NCI-H128 (cell line): ENCODE data around the gene HOXB3.
"Not testable (repeated sequence)": the region's sequence is repeated elsewhere in the genome, so short reads cannot be mapped to it uniquely, and the experiment has no call there.

Experiments
- DNase-seq: peaks from one replicate; lab custom pipeline; 2025; ENCODE audit not compliant: unreplicated experiment; lab: John Stamatoyannopoulos, UW

HOXB3 gene

GRCh38 chr17:48530208-48530886 is 59.7 kb downstream of the HOXB3 start:
- no peak for DNase-seq

DNA sequence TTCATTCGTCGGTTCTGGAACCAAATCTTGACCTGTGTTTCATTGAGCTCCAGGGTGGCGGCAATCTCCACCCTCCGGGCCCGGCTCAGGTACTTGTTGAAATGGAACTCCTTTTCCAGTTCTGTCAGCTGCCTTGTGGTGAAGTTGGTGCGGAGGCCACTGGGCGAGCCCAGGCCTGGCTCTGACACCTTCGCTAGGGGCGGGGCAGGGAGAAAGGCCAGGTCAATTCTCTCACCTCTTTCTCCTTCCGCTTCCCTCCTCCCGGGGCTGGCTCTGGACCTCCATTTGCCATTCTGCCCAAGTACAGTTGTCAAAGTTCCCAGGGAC is 60.4 kb downstream of the HOXB3 start:
- DNase-seq = no peak

- no peak for DNase-seq
These were observed 60.9 kb downstream of the HOXB3 start for GRCh38 chr17:48528936-48529682.

- no peak for DNase-seq
These were observed 61.7 kb downstream of the HOXB3 start for GRCh38 chr17:48528153-48528935.

DNA sequence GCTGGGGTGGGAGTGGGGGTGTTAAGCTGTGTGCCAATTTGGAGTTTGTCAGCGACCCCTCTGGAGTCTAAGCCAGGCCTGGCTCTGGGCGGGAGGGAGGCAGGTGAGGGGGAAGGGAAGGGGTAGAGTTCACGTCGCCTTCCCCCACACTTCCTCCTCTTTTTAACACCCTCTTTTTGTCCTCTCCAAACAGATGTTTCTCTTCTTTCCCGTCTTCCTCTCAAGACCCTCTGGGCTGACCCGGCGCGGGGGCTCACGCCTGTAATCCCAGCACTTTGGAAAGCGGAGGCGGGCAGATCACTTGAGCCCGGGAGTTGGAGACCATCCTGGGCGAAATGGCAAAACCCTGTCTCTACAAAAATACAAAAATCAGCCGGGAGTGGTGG is 62.5 kb downstream of the HOXB3 start:
- DNase-seq = no peak

GRCh38 chr17:48526608-48527546 is 63.2 kb downstream of the HOXB3 start:
- no peak for DNase-seq

DNA sequence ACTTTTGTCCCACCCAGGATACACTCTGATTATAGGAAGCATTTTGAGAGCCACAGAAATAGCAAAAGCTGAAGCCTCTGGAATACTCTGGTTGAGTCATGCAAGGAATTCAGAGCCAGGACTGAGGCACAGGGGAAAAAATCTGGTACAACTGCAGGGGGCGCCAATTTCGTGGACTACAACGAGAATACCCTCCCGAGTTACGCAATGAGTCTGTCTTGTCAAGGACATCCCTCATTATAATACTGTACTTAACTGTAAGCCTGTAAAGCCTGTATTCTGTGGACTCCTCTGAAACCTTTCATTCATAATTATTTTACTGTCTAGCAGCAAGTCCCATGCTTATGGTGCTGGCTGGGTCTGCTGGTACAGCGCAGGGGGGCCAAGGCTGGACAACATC is 67.0 kb downstream of the HOXB3 start:
- DNase-seq = no peak

- no peak for DNase-seq
These were observed 67.9 kb downstream of the HOXB3 start for GRCh38 chr17:48522031-48522653.

DNA sequence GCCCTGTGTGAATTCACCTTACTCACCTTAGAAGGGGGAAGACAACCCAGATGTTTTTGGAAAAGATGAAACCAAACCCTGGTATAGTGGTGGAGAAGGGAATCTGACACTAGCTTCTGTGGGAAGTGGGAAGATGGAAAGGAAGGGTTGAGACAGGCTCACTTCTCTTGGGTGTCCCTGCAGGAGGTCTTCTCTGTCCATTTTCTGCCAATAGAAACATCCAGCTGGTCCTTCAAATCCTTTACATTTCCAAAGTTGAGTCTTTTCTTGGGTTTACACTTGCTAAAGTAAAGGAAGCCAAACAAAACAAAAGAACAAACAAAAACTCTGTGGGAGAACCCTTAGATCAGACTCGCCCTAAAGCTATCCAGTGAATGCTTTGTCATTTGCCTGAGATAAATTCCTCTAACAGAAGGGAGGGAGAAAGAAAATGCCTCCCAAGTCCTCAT is 69.4 kb downstream of the HOXB3 start:
- DNase-seq = no peak

DNA sequence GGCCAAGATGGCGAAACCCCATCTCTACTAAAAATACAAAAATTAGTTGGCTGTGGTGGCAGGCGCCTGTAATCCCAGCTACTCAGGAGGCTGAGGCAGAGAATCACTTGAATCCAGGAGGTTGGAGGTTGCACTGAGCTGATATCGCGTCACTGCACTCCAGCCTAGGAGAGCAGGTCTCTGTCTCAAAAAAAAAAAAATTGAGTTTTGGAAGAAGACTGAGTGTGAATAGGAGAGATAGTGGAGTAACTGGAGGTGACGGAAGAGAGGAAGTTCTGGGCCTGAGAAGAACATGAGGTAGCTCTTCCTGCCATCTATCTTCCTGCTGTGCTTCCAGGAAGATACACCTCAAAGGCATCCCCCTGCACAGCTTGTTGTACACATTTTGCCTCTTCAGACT is 70.6 kb downstream of the HOXB3 start:
- DNase-seq = no peak

- DNase-seq = no peak
These were observed 72.6 kb downstream of the HOXB3 start for GRCh38 chr17:48517478-48517877.

DNA sequence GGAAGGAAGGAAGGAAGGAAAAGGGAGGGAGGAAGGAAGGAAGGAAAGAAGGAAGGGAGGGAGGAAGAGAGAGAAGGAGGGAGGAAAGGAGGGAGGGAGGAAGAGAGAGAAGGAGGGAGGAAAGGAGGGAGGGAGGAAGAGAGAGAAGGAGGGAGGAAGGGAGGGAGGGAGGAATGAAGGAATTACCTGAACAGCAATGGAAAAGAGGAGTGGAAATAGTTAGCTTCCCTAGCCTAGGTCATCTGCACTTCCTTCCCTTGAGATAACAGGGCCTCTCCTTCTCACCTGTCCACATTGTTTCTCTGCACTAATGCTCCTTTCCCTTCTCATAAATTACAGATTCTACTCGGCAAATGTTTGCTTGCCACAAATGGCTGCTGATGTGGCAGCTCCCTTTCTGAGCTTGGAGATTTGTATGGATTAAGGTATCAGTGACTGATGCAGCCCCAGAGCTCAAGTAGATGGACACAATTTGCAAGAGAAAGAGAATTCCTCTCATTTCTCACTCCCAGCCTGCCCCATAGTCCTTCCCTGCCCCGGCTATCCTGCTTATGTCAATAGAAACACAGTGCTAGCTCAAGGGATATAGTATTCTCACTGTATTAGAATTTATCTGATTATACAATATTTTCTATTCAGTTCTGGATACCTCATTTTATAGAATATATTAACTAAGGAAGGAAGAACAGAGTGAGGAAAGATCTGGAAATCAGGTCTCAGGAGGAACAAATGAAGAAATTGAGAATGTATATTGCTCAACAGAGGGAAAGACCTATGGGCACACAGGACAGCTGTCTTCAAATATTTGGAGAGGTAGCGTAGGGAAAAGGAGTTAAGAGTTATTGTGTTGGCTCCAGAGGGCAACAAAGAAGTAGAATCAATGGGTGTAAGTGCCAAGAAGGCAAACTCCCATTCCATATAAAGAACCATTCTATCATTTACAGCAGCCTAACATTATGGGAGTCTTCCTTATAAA is 73.8 kb downstream of the HOXB3 start:
- DNase-seq = no peak

- DNase-seq = no peak
These were observed 75.6 kb downstream of the HOXB3 start for GRCh38 chr17:48514477-48514876.

GRCh38 chr17:48513666-48514455 is 76.2 kb downstream of the HOXB3 start:
- no peak for DNase-seq

DNA sequence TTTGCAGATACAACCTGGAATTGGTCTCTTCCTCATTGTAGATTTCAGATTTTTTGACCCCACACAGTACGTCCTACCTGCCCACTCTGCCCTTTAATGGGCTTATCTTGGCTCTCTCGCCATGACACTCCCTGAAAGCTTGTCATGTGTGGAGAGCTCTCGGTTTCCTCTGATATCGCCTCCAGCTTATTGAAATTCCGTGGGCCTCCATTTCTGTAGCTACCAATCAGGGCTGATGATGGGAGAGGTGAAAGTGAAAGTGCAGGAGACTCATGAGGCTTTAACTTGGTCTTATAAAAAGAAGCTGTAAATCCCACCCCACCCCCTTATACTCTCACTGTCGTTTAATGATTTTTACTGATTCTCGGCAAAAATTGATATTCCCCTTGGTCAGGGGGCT is 76.9 kb downstream of the HOXB3 start:
- no peak for DNase-seq

DNA sequence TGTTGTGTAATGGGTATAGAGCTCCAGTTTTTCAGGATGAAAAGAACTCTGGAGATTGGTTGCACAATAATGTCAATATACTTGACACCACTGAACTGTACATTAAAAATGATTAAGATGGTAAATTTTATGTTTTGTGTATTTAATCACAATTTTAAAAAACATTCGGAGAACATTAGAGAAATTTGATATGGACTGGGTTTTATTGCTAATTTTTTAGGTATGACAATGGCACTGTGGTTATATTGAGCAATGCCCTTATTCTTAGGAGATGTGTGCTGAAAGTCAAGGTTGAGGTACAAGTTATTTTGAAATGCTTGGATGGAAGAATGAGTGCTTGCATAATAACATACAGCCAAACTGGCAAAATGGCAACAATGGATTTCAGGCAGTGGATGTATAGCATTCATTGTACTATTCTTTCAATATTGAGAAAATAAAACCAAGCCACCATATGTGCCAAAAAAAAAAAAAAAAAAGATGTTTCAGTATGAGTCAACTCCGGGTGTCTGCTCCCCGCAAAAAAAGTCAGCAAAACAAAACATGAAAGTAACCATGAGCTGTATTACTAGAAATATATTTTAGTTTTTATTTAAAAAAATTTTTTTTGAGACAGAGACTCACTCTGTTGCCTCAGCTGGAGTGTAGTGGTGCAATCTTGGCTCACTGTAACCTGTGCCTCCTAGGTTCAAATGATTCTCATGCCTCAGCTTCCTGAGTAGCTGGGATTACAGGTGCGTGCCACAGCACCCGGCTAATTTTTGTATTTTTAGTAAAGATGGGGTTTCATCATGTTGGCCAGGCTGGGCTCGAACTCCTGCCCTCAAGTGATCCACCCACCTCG is 79.1 kb downstream of the HOXB3 start:
- DNase-seq = no peak

- DNase-seq = no peak
These were observed 79.7 kb downstream of the HOXB3 start for GRCh38 chr17:48510381-48510760.

DNA sequence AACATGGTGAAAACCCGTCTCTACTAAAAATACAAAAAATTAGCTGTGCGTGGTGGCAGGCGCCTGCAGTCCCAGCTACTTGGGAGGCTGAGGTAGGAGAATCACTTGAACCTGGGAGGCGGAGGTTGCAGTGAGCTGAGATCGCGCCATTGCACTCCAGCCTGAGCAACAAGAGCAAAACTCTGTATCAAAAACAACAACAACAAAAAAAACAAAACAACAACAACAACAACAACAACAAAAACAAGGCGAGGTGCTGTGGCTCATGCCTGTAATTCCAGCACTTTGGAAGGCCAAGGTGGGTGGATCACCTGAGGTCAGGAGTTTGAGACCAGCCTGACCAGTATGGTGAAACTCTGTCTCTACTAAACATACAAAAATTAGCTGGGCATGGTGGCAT is 80.3 kb downstream of the HOXB3 start:
- not testable (repeated sequence) for DNase-seq
